HepG2 (cell line): ENCODE data around the gene AMIGO1. TPM values are rescaled to one million over a fixed set of nuclear protein-coding genes. Genes with fewer than 3 reads are reported as not detected.

ENCODE experiments used
- ATAC-seq: fragments of 200-7000 bp; cut with Tn5 transposase; 3 replicates; pipeline ENCODE4 v1.9.1; 2020; ENCODE audit warnings: mild to moderate bottlenecking, moderate library complexity
- BruUV-seq: library from RNA; stranded (reverse); fragments of 400-500 nt; replicated peaks from 2 replicates; lab custom pipeline; 2021; lab: Mats Ljungman, UMichigan
- CTCF ChIA-PET: fragments of 300-600 bp; formaldehyde crosslinking; extraction: SDS; loops from one replicate; lab custom pipeline; 2021; ENCODE audit warnings: low total read pairs, inconsistent platforms, low intra/inter-chr PET ratio; lab: Yijun Ruan, JAX
- POLR2A ChIA-PET: fragments of 350-600 bp; sonication (Branson Sonifier 250); formaldehyde crosslinking; loops from one replicate; lab custom pipeline; 2020; ENCODE audit warnings: antibody characterized with exemption, inconsistent platforms; lab: Yijun Ruan, JAX
- DNase-seq: peaks from one replicate; pipeline ENCODE4 v3.0.0-alpha.2; 2015; ENCODE audit warnings: low spot score
- FAIRE-seq: peaks from 3 replicates; lab custom pipeline; 2011; peaks lifted over from hg19 to GRCh38; lab: Jason Lieb, UNC
- H2AFZ ChIP-seq: one replicate; pipeline ENCODE4 v1.6.1; 2011; ENCODE audit warnings: low read length, inconsistent platforms
- H3K27ac ChIP-seq: fragments of 300-600 bp; 3 replicates; pipeline ENCODE4 v1.8.0; 2011; ENCODE audit warnings: mixed run types, mild to moderate bottlenecking, mixed read lengths, low read length, inconsistent platforms; ENCODE audit not compliant: insufficient read depth; ENCODE audit errors: extremely low read length
- H3K27me3 ChIP-seq, 2 experiments: fragments of 200-600 bp in 1 of 2; 2 replicates in 1 of 2; 3 replicates in 1 of 2; pipeline versions ENCODE4 v1.6.0 to v1.8.0; 2011; ENCODE audit warnings: low read length in 2 of 2, mild to moderate bottlenecking in 2 of 2, moderate library complexity in 2 of 2, inconsistent platforms in 1 of 2; ENCODE audit not compliant: insufficient read depth in 2 of 2, control insufficient read depth in 1 of 2
- H3K36me3 ChIP-seq, 2 experiments: fragments of 200-600 bp in 1 of 2; replicated peaks in 1 of 2; 2 replicates in 1 of 2; 3 replicates in 1 of 2; pipeline versions ENCODE4 v1.5.1 to v1.8.0; 2011; ENCODE audit warnings: low read length in 2 of 2, inconsistent platforms in 1 of 2; ENCODE audit not compliant: insufficient read depth in 2 of 2, control insufficient read depth in 1 of 2
- H3K4me1 ChIP-seq: 2 replicates; pipeline ENCODE4 v1.5.1; 2012; ENCODE audit warnings: low read length, inconsistent platforms; ENCODE audit not compliant: insufficient read depth
- H3K4me2 ChIP-seq: 2 replicates; pipeline ENCODE4 v1.6.0; 2011; ENCODE audit warnings: low read depth, low read length, inconsistent platforms
- H3K4me3 ChIP-seq, 3 experiments: fragments of 200-600 bp in 1 of 3; sonication (generic), shearing (Covaris generic) in 1 of 3; replicated peaks in 1 of 3; 2 replicates each; pipeline ENCODE4 v1.5.1; 2011 to 2016; ENCODE audit warnings: low read length in 3 of 3, inconsistent platforms in 2 of 3, low read depth in 2 of 3, mild to moderate bottlenecking in 2 of 3, control low read depth in 1 of 3, mixed read lengths in 1 of 3; ENCODE audit not compliant: insufficient read depth in 1 of 3
- H3K79me2 ChIP-seq: one replicate; pipeline ENCODE4 v1.6.1; 2011; ENCODE audit warnings: low read length, inconsistent platforms; ENCODE audit not compliant: insufficient read depth
- H3K9ac ChIP-seq: 2 replicates; pipeline ENCODE4 v1.6.0; 2011; ENCODE audit warnings: mild to moderate bottlenecking, low read depth, low read length, inconsistent platforms; ENCODE audit not compliant: insufficient read depth
- H3K9me3 ChIP-seq: 2 replicates; pipeline ENCODE4 v1.5.1; 2012; ENCODE audit warnings: mild to moderate bottlenecking, low read length
- H4K20me1 ChIP-seq: 2 replicates; pipeline ENCODE4 v1.6.0; 2011; ENCODE audit warnings: inconsistent platforms, mild to moderate bottlenecking, low read length, moderate library complexity; ENCODE audit not compliant: insufficient read depth
- HDAC6 ChIP-seq: fragments of 200-600 bp; sonication (generic); IDR thresholded peaks from 2 replicates; pipeline ENCODE4 v1.7.0; 2017; ENCODE audit warnings: mild to moderate bottlenecking, antibody characterized with exemption, low read length, low read depth
- HOXA3 ChIP-seq: sonication (generic); formaldehyde crosslinking; IDR thresholded peaks from 2 replicates; pipeline ENCODE4 v1.5.0; 2020; ENCODE audit warnings: missing genetic modification reagents
- POLR2A ChIP-seq, 2 experiments: IDR thresholded peaks; 2 replicates each; pipeline ENCODE4 v1.6.1; 2011; ENCODE audit warnings: low read depth in 2 of 2, low read length in 2 of 2, mild to moderate bottlenecking in 1 of 2, moderate library complexity in 1 of 2; ENCODE audit not compliant: insufficient read depth in 1 of 2
- POLR2AphosphoS2 ChIP-seq: IDR thresholded peaks from 2 replicates; pipeline ENCODE4 v1.6.1; 2011; ENCODE audit warnings: low read depth, low read length, improper control_type of control experiment
- ZNF234 ChIP-seq: sonication (generic); formaldehyde crosslinking; conservative IDR thresholded peaks from 2 replicates; pipeline ENCODE4 v1.5.1; 2020; ENCODE audit warnings: mild to moderate bottlenecking, missing genetic modification reagents
- ZNF253 ChIP-seq: sonication (generic); formaldehyde crosslinking; IDR thresholded peaks from 2 replicates; pipeline ENCODE4 v1.8.0; 2022; ENCODE audit warnings: mild to moderate bottlenecking, missing genetic modification reagents, borderline replicate concordance
- WGBS: methylation state at CpG from one replicate; pipeline ENCODE4 v1.1.6; 2017; ENCODE audit warnings: low lambda C conversion rate; 5-methylcytosine and 5-hydroxymethylcytosine counted together
- in situ Hi-C: cut with HindIII; loops from 2 replicates; pipeline ENCODE4 v1.10.0; 2017; ENCODE audit warnings: low pct_unique_long_range_greater_than_20kb; ENCODE audit not compliant: extremely low pct_ligation_motif_present
- intact Hi-C: fragments of 100-400 bp; cut with micrococcal nuclease; formaldehyde crosslinking; loops from one replicate; pipeline ENCODE4 v1.10.0; 2022; ENCODE audit not compliant: unreplicated experiment
- polyA plus RNA-seq, 8 experiments: library from polyadenylated mRNA; depleted of rRNA in 3 of 8; stranded (reverse) in 7 of 8; unstranded in 1 of 8; fragments of >200 nt; fragmentation: Illumina TruSeq in 4 of 8; extraction: Trizol in 4 of 8; gene quantifications; 2 replicates each; pipeline versions ENCODE4 v1.2.1 to v1.2.3, GENCODE V29; 2011 to 2016; ENCODE audit warnings: low read depth in 4 of 8, missing spikeins in 1 of 8, mixed read lengths in 1 of 8; ENCODE audit not compliant: insufficient read depth in 1 of 8
- total RNA-seq, 5 experiments: library from RNA; depleted of rRNA; stranded (reverse); fragments of >200 nt; fragmentation: Illumina TruSeq; extraction: Trizol; gene quantifications; 2 replicates each; pipeline ENCODE4 v1.2.3, GENCODE V29; 2016; ENCODE audit warnings: low read depth in 1 of 5
- TF ChIP-seq, protein P1 (sequence below): sonication (generic); formaldehyde crosslinking; IDR thresholded peaks from 2 replicates; pipeline ENCODE4 v1.4.0; 2020; ENCODE audit warnings: missing genetic modification reagents
- TF ChIP-seq, protein P2 (sequence below): sonication (generic); formaldehyde crosslinking; IDR thresholded peaks from 2 replicates; pipeline ENCODE4 v1.4.0; 2020; ENCODE audit warnings: missing genetic modification reagents
- TF ChIP-seq, protein P3 (sequence below): IDR thresholded peaks from 2 replicates; pipeline ENCODE4 v1.6.1; 2016; ENCODE audit warnings: mild to moderate bottlenecking, missing biosample characterization, missing genetic modification reagents
- TF ChIP-seq, protein P4 (sequence below): sonication (generic); formaldehyde crosslinking; IDR thresholded peaks from 2 replicates; pipeline ENCODE4 v1.5.1; 2020; ENCODE audit warnings: mild to moderate bottlenecking, moderate library complexity, missing genetic modification reagents
- TF ChIP-seq, protein P5 (sequence below): sonication (generic); formaldehyde crosslinking; IDR thresholded peaks from 2 replicates; pipeline ENCODE4 v1.4.0; 2020; ENCODE audit warnings: mild to moderate bottlenecking, missing genetic modification reagents
- TF ChIP-seq, protein P6 (sequence below): sonication (generic); formaldehyde crosslinking; IDR thresholded peaks from 2 replicates; pipeline ENCODE4 v1.4.0; 2020; ENCODE audit warnings: mild to moderate bottlenecking, missing genetic modification reagents
- TF ChIP-seq, protein P7 (sequence below): sonication (generic); formaldehyde crosslinking; IDR thresholded peaks from 2 replicates; pipeline ENCODE4 v1.4.0; 2020; ENCODE audit warnings: missing genetic modification reagents, low read depth, mild to moderate bottlenecking, borderline replicate concordance

AMIGO1 gene
- total and polyA plus RNA-seq, 2 of the 13 experiments (the other 11 are each of a cell fraction or from before 2014, with no cell fraction given), result 0.40 to 1.3 TPM

DNA sequence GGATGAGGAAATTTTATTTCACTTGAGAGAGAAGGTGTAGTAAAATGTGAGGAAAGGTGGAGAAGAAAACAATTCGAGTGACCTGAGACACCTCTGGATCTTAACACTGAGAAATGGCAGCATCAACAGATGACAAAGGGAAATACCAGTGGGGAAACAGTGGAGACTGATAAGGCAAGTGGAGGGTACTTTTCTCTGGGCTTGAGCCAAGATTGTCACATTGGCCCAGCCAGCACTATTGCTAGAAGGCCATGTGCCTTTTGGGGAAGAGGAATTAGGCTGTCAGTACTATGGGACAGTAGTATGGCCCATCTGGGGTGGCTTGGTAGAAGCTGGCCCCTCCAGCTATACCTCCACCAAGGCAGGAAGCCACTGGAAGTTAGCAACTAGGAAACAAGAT is 34.8 kb downstream of the AMIGO1 start:
- no peaks in the 10 kb centered on the region for H3K4me1 ChIP-seq
- POLR2A ChIA-PET, result no interaction called here
- H3K36me3 ChIP-seq, result no peaks in the 10 kb centered on the region
- no peak overlapping the region for H2AFZ ChIP-seq
- peaks cover 1 to 31% of the 10 kb centered on the region in 2 experiments for H3K27me3 ChIP-seq
- 13% methylated on average over 1 of the region's 1 CpG for WGBS
- ATAC-seq (no peak), FAIRE-seq (no peak), DNase-seq (no peak)
- H3K4me2 ChIP-seq, result no peak overlapping the region
- BruUV-seq, result no TSS peak
- CTCF ChIA-PET, result no interaction called here
- no peak overlapping the region for H3K4me3 ChIP-seq
- in situ Hi-C loops (no loop called here), intact Hi-C loops (no loop called here)
- H4K20me1 ChIP-seq, result no peaks in the 10 kb centered on the region
- no peaks in the 10 kb centered on the region for H3K79me2 ChIP-seq
- no peak overlapping the region for H3K27ac ChIP-seq
- no peak overlapping the region for H3K9ac ChIP-seq
- H3K9me3 ChIP-seq, result no peaks in the 10 kb centered on the region
- no peak for TF ChIP-seq POLR2A (IDR thresholded peaks at IDR 0.05; ENCODE audit: insufficient read depth in 1 of 2, low read depth in 2 of 2, low read length in 2 of 2)
- TF ChIP-seq, protein P1, sequence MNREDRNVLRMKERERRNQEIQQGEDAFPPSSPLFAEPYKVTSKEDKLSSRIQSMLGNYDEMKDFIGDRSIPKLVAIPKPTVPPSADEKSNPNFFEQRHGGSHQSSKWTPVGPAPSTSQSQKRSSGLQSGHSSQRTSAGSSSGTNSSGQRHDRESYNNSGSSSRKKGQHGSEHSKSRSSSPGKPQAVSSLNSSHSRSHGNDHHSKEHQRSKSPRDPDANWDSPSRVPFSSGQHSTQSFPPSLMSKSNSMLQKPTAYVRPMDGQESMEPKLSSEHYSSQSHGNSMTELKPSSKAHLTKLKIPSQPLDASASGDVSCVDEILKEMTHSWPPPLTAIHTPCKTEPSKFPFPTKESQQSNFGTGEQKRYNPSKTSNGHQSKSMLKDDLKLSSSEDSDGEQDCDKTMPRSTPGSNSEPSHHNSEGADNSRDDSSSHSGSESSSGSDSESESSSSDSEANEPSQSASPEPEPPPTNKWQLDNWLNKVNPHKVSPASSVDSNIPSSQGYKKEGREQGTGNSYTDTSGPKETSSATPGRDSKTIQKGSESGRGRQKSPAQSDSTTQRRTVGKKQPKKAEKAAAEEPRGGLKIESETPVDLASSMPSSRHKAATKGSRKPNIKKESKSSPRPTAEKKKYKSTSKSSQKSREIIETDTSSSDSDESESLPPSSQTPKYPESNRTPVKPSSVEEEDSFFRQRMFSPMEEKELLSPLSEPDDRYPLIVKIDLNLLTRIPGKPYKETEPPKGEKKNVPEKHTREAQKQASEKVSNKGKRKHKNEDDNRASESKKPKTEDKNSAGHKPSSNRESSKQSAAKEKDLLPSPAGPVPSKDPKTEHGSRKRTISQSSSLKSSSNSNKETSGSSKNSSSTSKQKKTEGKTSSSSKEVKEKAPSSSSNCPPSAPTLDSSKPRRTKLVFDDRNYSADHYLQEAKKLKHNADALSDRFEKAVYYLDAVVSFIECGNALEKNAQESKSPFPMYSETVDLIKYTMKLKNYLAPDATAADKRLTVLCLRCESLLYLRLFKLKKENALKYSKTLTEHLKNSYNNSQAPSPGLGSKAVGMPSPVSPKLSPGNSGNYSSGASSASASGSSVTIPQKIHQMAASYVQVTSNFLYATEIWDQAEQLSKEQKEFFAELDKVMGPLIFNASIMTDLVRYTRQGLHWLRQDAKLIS, result no peak
- no peak for TF ChIP-seq HDAC6
- no peak for TF ChIP-seq ZNF253 (CRISPR knock-in tag)
- TF ChIP-seq, protein P2, sequence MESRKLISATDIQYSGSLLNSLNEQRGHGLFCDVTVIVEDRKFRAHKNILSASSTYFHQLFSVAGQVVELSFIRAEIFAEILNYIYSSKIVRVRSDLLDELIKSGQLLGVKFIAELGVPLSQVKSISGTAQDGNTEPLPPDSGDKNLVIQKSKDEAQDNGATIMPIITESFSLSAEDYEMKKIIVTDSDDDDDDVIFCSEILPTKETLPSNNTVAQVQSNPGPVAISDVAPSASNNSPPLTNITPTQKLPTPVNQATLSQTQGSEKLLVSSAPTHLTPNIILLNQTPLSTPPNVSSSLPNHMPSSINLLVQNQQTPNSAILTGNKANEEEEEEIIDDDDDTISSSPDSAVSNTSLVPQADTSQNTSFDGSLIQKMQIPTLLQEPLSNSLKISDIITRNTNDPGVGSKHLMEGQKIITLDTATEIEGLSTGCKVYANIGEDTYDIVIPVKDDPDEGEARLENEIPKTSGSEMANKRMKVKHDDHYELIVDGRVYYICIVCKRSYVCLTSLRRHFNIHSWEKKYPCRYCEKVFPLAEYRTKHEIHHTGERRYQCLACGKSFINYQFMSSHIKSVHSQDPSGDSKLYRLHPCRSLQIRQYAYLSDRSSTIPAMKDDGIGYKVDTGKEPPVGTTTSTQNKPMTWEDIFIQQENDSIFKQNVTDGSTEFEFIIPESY (CRISPR knock-in tag), result no peak
- no peak for TF ChIP-seq HOXA3
- TF ChIP-seq, protein P3, sequence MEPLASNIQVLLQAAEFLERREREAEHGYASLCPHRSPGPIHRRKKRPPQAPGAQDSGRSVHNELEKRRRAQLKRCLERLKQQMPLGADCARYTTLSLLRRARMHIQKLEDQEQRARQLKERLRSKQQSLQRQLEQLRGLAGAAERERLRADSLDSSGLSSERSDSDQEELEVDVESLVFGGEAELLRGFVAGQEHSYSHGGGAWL, result no peak
- TF ChIP-seq, protein P4, sequence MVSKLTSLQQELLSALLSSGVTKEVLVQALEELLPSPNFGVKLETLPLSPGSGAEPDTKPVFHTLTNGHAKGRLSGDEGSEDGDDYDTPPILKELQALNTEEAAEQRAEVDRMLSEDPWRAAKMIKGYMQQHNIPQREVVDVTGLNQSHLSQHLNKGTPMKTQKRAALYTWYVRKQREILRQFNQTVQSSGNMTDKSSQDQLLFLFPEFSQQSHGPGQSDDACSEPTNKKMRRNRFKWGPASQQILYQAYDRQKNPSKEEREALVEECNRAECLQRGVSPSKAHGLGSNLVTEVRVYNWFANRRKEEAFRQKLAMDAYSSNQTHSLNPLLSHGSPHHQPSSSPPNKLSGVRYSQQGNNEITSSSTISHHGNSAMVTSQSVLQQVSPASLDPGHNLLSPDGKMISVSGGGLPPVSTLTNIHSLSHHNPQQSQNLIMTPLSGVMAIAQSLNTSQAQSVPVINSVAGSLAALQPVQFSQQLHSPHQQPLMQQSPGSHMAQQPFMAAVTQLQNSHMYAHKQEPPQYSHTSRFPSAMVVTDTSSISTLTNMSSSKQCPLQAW (CRISPR knock-in tag), result no peak
- TF ChIP-seq, protein P5, sequence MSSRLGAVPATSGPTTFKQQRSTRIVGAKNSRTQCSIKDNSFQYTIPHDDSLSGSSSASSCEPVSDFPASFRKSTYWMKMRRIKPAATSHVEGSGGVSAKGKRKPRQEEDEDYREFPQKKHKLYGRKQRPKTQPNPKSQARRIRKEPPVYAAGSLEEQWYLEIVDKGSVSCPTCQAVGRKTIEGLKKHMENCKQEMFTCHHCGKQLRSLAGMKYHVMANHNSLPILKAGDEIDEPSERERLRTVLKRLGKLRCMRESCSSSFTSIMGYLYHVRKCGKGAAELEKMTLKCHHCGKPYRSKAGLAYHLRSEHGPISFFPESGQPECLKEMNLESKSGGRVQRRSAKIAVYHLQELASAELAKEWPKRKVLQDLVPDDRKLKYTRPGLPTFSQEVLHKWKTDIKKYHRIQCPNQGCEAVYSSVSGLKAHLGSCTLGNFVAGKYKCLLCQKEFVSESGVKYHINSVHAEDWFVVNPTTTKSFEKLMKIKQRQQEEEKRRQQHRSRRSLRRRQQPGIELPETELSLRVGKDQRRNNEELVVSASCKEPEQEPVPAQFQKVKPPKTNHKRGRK, result no peak
- no peak for TF ChIP-seq ZNF234 (CRISPR knock-in tag)
- no peak for TF ChIP-seq POLR2AphosphoS2
- TF ChIP-seq, protein P6, sequence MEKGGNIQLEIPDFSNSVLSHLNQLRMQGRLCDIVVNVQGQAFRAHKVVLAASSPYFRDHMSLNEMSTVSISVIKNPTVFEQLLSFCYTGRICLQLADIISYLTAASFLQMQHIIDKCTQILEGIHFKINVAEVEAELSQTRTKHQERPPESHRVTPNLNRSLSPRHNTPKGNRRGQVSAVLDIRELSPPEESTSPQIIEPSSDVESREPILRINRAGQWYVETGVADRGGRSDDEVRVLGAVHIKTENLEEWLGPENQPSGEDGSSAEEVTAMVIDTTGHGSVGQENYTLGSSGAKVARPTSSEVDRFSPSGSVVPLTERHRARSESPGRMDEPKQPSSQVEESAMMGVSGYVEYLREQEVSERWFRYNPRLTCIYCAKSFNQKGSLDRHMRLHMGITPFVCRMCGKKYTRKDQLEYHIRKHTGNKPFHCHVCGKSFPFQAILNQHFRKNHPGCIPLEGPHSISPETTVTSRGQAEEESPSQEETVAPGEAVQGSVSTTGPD, result no peak
- TF ChIP-seq, protein P7, sequence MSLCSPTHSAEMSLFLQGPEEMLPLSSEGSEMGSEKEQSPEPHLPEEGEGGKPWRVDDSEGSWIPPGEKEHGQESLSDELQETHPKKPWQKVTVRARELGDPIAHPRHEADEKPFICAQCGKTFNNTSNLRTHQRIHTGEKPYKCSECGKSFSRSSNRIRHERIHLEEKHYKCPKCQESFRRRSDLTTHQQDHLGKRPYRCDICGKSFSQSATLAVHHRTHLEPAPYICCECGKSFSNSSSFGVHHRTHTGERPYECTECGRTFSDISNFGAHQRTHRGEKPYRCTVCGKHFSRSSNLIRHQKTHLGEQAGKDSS (CRISPR knock-in tag), result no peak
